Effector CD8-positive, alpha-beta T cell (primary cell): ENCODE results near the gene ANK3.

Experiments
- DNase-seq: peaks from one replicate; lab custom pipeline; 2025; lab: John Stamatoyannopoulos, UW

The ANK3 gene

DNA sequence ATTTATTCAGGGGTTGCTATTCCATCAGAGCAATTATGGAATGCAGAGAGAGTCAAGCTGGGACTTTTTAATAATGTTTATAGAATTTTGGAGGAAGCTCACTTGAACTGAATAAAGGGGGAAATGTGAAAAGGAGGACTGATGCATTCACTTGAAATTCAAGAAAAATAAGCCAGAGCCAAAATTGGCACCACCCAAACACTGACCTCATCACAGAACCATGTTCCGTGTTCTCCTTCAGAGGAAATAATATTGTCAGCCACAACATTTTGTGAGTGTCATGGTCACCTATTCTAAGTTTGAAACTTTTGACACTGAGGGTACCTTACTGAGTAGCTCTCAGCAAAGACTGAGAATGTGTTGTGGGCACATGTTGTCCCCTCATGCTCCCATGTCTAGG is 207.0 kb downstream of the ANK3 start:
- DNase-seq: no peak

- no peak for DNase-seq
These were observed 212.8 kb downstream of the ANK3 start for GRCh38 chr10:60176925-60177324.

DNA sequence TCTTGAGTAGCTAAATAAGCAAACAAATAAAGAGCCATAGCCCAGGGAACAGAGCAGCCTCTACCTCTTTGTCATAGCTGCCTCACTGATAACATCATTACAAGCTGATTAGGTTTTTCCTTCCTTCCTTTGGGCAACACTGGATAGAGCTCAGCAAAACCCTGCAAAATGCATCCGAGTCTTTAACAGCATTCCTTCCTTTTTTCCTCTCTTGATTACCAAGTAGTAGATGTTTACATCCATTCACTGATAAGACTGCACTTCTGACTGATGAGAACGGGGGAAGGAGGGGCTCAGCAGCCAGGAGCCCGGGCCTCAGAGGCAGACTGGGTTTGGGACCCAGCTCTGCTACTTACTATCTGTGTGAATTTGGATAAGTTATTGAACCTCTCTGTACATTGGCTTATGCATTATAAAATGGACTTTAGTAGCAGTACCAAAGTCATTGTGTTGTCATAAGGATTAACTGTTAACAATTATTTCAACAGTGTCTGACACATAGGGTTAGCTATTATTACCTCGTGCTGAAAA is 214.2 kb downstream of the ANK3 start:
- DNase-seq: no peak

DNA sequence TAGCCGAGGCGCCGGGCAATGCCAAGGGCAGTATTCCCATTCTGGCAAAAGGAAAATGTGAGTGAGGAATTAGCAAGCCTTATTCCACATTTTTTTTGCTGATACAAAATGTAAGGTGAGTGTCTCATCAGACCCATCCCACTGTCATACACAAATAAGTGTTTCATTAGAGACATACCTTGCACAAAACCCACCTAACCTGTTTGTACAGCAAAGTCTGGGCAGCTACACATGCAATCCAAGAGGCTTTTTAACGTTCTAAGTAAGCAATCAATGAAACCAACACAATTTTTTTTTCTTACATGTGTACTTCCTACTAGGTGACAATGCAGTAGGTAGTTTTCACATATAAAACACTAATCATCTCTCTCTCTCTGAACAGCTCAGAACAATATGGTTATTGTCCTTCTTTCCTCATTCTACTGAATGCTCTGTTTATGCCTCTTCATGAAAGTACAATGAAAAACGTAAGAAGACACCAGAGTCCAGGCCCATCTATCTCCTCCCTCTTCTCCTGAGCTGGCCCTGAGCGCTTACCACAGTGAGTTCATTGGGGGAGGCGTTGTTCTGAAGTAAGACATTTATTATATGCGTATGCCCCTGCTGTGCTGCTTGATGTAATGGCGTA is 217.2 kb downstream of the ANK3 start:
- no peak for DNase-seq

GRCh38 chr10:60171436-60172013 is 218.2 kb downstream of the ANK3 start:
- DNase-seq: no peak

DNA sequence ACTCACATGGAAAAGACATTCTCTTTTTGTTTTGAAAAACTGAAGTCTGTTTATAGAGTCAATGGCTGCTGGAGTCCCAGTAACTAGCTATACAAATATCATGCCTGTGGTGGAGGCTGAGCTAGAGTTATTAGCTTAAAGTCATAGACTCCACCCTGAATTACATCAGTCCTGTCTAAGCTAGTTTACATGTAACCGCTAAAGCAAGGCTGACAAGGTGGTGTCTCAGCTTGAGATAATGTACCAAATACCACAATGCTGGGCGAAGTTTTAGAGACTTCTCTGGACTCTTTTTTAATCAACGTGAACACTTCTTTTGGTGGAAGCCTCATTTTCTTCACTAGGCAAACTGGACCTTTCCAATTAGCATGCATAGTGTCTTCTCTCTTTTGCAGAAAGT is 219.4 kb downstream of the ANK3 start:
- no peak for DNase-seq

DNA sequence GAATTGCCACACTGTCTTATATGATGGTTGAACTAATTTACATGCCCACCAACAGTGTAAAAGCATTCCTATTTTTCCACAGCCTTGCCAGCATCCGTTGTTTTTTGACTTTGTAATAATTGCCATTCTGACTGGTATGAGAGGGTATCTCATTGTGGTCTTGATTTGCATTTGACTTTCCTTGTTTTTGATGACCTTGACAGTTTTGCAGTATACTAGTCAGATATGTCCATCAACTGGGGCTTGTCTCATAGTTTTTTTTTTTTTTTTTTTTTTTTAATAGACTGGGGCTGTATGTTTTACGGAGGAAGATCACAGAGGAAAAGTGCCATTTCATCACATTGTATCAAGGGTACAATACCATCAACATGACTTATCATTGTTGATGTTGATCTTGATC is 220.6 kb downstream of the ANK3 start:
- DNase-seq: no peak

- DNase-seq: no peak
These were observed 222.6 kb downstream of the ANK3 start for GRCh38 chr10:60167050-60167449.

DNA sequence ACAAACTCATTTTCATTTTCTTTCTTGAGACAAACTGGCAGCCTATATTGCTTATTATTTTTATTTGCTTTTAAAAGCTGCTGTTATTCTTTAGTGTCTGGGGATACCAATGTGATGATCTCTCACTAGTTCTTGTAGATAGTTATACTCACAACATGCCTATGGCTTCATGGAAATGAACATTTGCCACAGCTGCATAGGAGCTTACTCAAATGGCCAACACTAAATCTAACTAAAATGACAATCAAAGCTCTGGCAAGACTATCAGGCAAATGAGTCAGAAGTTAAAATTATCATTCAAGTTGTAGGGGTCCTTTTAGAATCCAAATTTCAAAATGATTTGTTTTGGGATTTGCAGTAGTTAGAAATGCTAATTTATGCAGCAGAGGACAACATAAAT is 225.9 kb downstream of the ANK3 start:
- no peak for DNase-seq

DNA sequence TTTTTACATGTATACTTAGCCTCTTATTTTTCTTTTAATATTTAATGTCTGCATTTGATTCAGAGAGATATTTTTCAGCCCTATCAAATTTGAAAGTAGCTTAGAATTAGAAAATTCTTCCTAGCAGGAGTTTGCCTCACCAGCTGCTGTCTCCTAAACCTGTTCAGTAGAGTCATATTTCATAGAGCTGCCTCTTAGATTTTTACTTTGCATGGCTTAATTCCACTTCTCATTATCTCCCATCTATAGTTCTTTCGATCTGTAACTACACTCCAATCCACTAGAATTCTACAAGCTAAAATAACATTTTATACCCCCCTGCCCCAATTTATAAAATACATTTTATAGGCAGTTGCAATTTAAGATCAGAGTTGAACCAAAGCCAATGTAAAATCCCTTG is 227.0 kb downstream of the ANK3 start:
- DNase-seq: no peak

- DNase-seq: no peak
These were observed 233.6 kb downstream of the ANK3 start for GRCh38 chr10:60155943-60156683.

- DNase-seq: no peak
These were observed 234.4 kb downstream of the ANK3 start for GRCh38 chr10:60155099-60155877.

GRCh38 chr10:60149003-60149402 is 240.7 kb downstream of the ANK3 start:
- DNase-seq: no peak

GRCh38 chr10:60148266-60148840 is 241.3 kb downstream of the ANK3 start:
- no peak for DNase-seq

- no peak for DNase-seq
These were observed 242.0 kb downstream of the ANK3 start for GRCh38 chr10:60147576-60148265.

DNA sequence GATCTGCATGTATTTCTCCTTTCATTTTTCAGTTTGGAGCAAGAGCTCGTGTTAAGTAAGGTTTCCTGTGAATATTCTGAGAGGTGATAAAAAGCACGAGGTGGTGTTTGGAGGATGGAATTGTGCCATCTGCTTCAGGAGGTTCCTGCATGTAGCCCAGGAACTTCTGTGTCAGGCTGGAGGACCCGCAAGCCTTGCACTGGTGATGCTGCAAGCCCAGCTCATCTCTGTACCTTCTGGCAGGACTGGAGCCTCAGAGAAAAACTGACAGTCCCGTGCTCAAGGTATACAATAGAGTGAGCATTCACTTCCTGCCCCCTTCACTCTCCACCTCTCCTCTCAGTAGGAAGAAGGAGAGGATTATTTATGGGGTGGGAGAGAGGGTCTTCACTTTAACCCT is 242.7 kb downstream of the ANK3 start:
- DNase-seq: no peak

DNA sequence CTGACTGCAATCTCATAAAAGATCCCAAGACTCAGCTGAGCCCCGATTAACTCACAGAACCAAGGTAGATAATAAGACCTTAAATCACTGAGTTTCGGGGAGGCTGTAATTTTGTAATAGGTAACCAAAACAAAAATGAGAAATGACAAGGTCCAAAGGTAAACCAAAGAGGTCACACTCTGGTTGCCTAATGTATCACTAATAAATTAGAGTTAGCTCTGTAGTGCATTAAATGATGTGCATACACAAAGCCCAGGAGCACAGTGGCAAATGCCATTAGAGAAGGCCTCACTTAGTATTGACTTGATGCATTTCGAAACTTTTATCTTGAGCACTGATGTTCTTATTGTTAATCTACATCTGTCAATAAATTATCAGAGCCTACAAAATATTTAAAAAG is 245.6 kb downstream of the ANK3 start:
- no peak for DNase-seq

DNA sequence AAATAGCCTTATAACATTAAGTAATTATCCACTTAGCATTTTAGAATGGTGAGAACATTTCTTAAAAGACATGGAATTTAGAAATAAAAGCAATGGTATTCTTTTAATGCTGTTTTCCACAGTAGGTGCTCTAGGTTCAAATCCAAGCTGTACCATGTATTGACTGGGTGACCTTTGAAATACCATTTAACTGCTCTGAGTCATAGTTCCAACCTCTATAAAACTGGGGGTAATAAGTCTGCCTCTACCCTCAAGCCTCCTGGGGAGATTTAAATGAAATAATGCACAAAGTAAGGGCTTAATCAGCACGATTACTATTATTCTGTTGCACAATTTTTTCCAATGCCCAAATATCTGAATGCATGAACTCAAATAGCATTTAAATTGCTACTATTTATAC is 246.9 kb downstream of the ANK3 start:
- no peak for DNase-seq

GRCh38 chr10:60141896-60142559 is 247.6 kb downstream of the ANK3 start:
- no peak for DNase-seq

DNA sequence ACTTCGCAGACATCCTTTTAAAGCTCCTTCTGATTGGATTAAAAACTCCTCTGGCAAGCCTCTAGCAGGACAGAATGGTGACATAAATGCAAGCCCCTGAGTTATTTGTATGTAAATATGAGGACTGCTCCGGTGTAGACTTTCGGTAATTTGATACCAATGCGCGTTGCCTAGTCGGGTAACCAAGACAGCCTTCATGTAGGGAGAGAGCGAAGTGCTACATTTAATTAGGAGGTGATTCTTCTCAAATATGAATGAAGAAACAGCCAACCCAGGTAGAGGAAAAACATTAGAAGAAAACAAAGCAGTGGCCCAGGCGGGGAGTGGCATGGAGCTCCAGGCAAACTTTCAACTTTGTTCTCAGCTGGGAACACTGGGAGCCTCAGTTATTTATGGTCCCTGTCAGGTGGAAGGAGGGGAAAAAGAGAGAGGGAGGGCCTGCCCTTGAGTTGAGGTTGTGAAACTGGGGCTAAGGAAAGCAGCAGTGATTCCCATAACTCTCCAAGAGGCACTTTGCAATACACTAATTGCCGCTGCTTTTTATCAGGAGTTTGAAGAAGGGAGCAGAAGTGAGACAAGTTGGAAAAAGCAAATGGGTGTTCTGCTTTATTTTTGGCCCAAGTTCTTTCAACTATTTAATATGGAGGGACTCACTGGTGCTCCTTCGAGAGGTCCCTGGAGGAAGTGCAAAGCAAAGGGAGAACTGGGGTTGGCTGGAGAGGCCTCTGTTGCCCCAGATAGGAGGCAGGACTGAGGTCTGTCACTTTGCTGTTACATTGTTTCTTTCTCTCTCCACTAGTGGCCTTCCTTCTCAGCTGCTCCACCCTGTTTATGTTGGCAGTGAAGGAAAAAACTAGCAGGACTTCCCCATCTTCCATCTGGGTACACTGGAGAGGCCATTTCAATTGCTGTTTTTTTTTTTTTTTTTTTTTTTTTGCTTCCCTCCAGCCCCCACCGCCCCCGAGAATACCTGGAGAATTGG is 248.7 kb downstream of the ANK3 start:
- DNase-seq: no peak
